Dedifferentiated amniotic fluid mesenchymal stem cell (primary cell): Measurements from ENCODE around the gene UROC1.

Experiments
- DNase-seq: peaks from one replicate; pipeline ENCODE4 v3.0.0-alpha.2; 2016; ENCODE audit errors: extremely low spot score

The UROC1 gene

GRCh38 chr3:126478581-126479310, 38.8 kb downstream of the UROC1 start:
- no peak for DNase-seq

GRCh38 chr3:126477061-126477380, 40.6 kb downstream of the UROC1 start:
- no peak for DNase-seq

GRCh38 chr3:126476166-126477060, 41.2 kb downstream of the UROC1 start:
- no peak for DNase-seq

GRCh38 chr3:126475413-126476114, 42.0 kb downstream of the UROC1 start, which contains the start of gene ZXDC:
TSS of gene ZXDC (minus strand) at chr3:126475891. CDS start at chr3:126475865, 26 bp downstream.
- DNase-seq = peak; percentile 80

DNA sequence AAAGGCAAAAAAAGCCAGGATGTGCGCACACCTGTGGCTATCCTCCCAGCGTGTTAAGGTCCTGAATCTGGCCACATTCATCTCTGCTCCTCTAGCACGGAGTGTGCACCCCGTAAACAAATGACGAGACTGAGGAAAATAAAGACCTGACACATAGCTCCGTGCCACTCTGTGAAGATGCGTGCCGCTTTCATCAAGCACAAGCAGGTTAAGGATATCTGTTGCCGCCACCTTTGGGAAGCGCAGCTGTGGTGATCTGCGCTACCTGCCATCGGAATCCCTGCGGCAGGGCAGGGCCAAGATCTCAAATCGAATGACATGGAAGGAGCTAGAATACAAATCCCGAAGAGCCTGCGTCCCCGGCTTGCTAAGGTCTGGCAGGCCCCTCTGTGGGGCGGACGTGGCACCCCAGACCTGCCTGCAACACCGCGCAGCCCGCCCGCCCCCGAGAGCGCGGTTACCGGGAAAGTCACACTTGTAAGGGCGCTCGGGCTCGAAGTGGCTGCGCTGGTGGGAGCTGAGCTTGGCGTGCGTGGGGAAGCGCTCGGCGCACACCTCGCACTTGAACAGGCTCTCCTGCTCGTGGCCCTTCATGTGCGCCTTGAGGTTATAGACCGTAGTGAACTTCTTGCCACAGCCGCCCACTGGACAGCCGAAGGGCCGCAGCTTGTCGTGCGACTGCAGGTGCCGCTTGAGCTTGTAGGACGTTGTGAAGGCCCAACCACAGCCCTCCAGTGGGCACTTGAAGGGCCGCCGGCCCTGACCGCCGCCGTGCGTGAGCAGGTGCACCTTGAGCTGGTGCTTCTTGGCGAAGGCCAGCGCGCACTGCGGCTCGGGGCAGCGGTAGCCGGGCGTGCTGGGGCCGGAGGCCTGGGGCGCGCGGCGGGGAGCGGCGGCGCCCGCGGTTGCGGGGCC, 42.8 kb downstream of the UROC1 start:
- DNase-seq = no peak

GRCh38 chr3:126473292-126474168, 44.0 kb downstream of the UROC1 start:
- no peak for DNase-seq

DNA sequence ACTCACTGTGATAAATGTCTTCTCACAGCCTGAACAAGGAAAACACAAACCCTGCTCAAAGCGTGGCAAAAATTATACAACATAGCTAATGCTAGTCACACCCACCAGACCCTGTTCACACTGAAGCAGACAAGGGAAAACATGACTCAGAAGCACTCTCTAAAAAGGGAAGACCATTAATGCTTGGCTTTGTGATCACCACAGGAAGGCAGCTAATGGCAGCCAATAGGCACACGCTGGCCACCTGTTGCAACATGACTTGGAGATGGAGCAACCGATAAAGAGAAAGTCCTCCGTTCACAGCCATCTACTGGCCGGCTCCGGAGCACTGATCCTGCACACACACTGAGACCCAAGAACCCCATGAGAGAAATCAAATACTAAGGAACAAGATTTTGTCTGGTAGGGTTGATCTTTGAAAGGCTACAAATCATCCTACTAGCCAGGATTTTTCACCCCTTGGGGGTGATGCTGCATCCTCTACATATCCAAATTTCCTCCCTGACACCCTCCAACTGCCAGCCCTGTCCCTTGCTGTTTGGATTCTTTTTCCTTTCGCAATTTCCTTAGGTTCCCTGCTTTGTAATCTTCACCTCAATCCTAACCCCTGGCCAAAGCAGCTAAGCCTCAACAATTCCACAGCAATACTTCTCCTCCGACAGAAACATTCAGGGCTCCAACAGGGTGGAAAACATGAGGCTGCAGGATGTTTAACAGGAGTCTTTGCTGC, 45.1 kb downstream of the UROC1 start:
- DNase-seq = peak; percentile 19

GRCh38 chr3:126469479-126469878, 48.1 kb downstream of the UROC1 start:
- DNase-seq = no peak

- no peak for DNase-seq
Measured at GRCh38 chr3:126468028-126468891, 49.3 kb downstream of the UROC1 start.

GRCh38 chr3:126467611-126467955, 50.0 kb downstream of the UROC1 start:
- DNase-seq = no peak

GRCh38 chr3:126466886-126467610, 50.5 kb downstream of the UROC1 start:
- no peak for DNase-seq

DNA sequence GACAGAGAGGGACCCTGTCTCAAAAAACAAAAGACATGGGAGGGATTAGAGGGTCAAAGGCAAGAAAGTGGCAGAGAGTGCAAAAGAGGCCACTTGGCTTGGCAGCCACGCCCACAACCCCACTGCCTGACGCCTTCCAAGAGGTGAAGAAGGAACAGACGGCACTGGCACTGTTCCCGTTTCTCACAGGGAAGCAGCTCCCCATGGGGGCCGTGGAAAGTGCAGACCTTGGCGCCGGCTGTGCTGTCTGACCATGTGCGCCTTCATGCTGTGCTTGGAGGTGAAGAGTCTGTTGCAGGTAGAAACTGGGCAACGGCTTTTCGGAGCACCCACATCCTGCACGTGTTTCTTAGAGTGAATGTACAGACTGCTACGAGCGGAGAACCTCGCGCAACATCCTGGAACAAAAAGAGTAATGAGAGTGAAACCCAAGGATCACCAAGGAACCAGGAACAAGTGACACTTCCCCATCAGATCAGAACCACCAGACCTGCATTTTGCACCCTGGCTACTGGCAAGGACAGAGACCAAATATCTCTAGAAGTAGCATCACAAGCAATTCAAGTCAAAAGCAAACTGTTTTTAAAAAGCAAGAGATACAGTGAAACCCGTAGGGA, 51.5 kb downstream of the UROC1 start:
- DNase-seq = no peak

- DNase-seq = no peak
Measured at GRCh38 chr3:126464997-126465396, 52.6 kb downstream of the UROC1 start.

DNA sequence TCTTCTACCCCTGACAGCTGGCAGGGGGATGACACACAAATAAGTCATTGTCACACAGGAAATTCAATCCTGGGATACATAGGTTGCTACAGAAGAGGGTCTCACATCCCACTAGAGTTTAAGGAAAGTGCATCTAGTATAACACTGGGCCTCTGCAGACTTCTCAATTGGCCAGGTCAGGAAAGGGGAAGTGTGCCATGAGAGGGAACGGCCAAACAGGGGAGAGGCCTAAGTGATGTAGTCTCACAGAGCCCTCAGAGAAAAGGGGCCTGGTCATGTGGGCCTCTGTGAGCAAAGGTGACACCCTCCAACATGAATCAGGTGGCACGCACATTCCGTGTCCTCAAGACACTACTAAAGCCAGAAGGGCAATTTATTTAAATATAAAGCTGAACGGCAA, 53.1 kb downstream of the UROC1 start:
- DNase-seq = no peak

DNA sequence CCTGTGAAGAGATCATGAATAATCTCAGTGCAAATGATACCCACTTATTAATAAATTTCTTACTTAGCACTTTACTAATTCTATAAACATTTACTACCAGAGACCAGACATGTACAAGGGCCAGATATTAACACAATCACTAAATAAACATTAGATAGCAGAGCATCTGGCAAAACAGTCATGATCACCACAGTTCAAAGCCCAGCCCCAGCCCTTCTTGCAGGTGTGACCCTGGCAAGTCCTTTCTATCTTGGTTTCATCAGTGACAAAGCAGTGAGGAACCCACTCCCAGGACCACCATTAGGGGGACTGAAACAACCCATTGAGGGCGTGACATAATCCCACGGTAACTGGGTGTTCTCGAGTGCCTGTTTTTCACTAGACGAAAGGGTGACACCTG, 53.5 kb downstream of the UROC1 start:
- DNase-seq = no peak

DNA sequence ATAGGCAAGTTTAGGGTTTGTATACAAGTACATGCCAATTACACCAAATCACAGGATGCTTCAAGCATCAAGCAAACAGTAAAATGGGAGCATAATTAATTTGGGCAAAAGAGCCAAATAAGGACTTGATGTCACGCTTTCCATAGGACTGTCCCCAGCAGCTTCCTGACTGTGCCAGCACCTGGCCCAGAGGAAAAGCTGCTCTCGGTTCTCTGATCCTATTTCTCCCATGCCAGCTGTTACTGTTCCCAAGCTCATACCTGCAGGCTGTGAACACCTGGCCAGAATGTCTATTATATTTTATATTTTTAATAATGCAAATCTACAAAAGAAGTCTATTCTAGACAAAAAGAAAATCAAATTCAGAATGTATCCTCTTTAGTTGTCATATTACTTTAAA, 54.1 kb downstream of the UROC1 start:
- DNase-seq = no peak

GRCh38 chr3:126461450-126462070, 56.0 kb downstream of the UROC1 start:
- no peak for DNase-seq
